GM18519 (cell line): ENCODE results near the gene CTSE.

Source experiments
- ATAC-seq: cut with Tn5 transposase; IDR thresholded peaks from one replicate; pipeline ENCODE4 v1.9.1; 2021; ENCODE audit warnings: mild to moderate bottlenecking, moderate library complexity; ENCODE audit not compliant: unreplicated experiment, low FRiP score

Gene CTSE

DNA sequence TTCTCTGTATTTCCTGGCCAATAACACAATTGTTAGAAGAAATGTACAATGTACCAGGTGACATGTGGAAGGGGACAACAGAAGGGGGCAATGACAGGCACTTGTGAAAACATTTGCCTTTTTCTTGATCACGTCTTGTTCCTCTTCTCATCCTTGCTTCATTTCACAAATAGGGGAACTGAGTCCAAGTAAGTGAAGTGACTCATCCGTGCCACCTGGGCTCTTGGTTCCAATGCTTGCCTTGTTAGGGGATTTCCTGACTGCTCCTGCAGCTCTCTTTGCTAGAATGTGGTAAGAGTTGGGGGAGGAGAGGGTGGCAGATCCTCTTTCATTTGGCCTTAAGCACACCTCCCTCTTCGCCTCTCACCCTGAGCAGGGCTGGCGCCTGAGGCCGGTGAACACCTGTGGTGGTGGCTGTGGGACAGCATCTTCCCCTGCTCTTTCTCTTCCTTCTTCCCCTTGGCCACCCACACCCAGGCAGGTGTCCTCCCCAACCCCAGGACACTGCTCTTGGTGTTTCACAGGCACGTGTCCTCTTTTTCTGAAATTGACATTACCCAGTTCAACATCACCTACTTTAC is 27.1 kb upstream of the CTSE start:
- ATAC-seq: peak; percentile 54

DNA sequence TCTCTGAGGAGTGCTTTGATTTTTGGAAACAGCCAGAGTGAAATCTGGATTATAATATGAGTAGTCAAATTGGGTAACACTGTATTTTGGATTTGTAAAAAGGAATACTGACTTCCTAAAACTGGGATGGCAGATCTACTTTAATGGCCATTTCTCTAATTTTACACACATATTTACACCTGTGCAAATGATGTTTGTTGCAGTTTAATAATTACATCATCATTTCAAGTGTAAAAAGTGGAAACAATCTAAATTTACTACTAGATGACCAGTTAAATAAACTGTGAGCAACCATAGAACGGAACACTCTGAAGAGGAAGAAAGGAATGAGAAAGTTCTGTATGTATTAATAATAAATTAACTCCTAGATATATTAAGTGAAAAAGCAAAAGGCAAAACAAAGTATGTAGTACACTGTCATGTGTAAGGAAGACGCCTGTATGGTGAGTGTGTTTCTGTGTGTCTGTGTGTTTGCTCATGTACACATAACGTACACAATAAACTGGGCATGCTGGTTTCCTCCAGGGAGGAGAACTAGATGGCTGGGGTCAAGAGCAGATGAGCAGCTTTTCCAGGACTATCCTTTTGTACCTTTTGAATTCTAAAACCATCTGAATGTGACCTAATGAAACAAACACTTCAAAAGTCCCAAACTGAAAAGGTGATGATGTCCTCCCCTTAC is 26.4 kb upstream of the CTSE start:
- no peak for ATAC-seq

- peak; percentile 57 for ATAC-seq
Measured at GRCh38 chr1:206049293-206049692, 25.6 kb upstream of the CTSE start.

DNA sequence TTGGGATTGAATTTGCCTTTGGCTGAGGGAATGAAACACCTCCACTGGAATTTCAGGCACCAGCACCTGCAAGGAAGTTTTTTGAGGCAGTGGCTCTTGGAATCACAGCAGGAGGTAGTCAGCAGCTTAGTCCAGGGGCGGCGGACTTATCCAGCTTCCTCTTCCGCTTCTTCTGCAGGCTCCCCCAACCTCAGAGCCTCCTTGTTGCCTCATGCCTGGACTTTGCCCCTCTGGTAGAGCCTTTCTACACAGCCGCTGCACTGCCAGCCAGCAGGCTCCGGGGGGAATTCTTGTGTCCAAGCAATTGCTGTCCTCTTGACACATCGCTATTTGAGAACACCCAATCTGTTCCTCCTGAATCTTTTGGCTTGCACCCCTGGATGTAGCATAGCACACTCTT is 24.9 kb upstream of the CTSE start:
- ATAC-seq: no peak

GRCh38 chr1:206047271-206047670 is 23.6 kb upstream of the CTSE start:
- ATAC-seq: no peak

- ATAC-seq: no peak
Measured at GRCh38 chr1:206041640-206042039, 17.9 kb upstream of the CTSE start.

DNA sequence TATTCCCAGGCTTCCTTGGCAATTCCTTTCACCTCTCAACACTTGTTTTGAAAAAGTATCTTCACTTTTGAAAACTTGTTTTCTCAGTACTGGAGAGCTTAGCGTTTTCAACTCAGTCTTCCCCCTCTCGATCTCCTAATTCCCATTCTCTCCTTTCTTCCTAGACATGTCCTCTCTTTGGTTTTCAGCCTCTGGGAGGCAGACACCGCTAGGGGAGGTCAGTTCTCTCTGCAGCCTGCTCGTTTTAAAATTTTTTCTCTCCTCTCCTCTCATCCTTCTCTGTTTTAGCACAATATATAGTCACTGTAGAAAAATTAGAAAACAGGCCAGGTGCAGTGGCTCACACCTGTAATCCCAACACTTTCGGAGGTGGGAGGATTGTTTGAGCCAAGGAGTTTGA is 16.6 kb upstream of the CTSE start:
- ATAC-seq: no peak

DNA sequence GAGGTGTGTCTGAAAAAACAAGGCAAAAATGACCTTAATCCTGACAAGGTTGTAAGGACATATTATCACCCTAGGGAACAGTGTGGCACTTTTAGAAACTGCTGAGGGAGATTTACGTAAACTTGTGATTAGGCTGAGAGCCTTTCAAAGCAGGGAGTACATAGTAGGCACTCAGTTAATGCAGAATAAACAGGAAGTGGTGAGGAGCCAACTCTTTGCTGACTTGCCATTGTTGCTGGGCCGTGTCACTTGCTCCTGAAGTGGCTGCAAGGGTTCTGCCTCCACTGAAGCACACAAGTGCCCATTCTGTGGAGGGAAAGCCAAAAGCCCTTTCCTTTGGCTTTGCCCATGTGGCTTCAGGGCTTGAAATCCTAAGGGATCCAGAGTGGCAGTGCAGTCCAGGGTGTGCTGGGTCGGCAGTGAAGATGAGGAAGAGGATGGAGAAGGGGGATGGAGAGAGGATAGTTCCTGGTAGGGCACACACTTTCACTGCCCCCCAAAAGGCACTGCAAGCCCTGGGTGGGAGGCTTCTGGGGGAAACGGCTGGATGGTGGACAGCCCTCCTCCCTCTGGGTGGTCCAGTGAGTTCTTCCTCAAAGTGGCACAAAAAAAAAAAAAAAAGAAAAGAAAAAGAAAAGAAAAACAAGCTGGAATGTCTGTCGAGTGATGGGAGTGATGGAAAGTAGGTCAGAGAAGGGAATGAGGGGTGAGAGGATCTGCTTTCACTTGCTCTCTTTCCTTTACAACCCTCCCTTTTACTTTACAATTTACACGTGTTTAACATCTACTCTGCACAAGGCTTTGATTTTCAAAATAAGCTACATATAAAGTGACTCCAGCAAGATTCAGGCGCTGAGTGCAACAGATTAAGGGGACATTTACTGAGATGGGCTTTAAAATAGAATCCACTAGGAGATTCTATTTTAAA is 15.6 kb upstream of the CTSE start:
- no peak for ATAC-seq

DNA sequence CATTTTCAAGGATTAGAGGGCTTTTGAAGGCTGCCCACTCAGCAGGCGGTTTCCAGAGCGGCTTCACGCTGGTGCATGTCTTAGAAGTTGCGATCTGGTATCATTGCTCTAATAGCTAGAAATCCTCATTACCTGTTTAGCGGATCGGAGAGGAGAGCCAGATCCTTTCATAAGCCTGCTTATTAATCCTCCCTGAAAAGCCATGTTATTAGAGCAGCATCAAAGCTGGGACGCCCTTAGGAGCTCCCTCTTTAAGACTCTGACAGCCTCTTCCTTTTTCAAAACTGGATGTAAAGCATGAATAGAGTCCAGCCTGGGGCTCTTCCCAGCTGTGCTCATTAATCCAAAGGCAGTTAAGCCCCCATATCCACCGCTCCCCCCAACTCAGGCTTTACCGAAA is 13.9 kb upstream of the CTSE start:
- ATAC-seq: no peak

DNA sequence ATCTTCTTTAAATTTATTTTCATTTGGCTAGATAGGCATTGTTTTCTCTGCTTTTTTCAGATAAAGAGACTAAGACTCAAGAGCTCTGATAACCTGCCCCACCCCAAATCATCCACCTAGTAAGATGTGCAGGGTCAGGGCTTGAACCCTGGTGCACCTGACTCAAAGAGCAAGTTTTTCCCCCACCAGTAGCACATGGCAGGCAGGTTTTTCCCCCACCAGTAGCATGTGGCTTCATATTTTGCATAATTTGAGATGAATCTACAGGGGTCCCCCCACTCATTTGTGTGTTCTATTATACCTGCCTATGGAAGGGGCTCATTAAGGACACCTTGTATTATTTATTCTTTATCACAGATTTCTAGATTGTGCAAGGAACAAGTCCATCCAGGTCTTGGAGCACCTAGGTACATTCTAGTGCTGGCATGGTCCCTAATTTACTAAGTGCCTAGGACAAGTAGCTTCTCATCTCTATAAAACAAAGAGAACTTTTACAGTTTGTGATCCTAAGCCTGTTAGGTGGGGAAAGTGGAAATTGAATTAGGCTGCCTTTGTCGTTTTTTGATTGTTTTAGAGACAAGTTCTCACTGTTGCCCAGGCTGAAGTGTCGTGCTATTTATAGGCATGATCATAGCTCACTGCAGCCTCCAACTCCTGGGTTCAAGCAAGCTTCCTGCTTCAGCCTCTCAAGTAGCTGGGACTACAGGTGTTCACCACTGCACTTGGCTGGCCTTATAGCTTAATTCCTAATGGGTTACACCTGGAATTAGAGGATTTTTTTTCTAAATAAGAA is 13.2 kb upstream of the CTSE start:
- ATAC-seq: no peak

GRCh38 chr1:206035027-206035426 is 11.3 kb upstream of the CTSE start:
- no peak for ATAC-seq

DNA sequence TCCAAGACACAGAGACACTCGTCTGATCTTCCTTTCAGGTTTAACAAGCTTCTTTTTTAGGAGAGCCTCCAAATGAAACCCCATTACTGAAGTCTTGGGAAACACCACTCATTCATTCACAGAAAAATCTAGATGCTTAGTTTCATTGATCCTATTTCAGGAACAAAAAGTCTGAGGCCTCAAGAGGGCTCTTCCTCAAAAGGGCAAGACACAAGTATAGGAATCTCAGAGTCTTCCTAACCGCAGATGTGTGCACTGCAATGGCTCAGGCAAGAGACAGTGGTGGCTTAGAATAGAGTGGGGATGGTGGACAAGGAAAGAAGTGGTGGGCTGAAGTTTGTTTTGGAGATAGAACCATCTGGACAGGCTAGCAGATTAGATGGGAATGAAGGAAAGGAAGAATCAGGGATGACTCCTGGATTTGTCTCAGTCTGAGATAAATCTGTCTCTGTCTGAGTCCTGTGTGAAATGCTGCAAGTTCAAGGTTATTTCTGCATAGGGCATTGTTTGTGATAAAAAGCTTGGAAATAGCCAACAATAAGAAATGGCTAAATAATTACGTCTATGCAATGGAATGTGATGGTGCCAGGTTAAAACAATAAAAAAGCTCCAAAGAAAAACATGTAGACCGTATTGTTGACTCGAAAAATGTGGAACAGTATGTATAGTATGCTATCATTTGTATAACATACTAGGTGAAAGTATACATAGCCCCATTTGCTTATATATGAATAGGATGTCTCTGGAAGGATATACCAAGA is 8.9 kb upstream of the CTSE start:
- ATAC-seq: no peak

DNA sequence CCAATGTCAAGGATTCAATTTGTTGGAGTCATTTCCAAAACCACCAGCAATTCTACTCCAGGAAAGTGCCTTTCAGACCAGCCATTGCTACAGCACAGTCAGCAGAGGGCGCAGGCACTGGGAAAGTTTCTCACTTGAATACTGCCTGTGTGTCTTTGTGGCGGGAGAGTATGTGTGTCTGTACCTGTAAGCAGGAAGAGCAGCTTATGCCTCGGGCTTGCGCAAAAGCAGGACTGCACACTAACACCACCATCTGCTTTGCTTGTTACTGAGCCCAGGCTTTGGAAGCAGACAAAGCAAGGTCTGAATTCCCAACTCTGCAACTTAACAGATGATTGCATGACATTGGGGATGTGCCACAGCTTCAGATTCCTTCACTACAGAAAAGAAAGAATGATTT is 7.0 kb upstream of the CTSE start:
- ATAC-seq: no peak

- no peak for ATAC-seq
Measured at GRCh38 chr1:206030191-206030590, 6.5 kb upstream of the CTSE start.

DNA sequence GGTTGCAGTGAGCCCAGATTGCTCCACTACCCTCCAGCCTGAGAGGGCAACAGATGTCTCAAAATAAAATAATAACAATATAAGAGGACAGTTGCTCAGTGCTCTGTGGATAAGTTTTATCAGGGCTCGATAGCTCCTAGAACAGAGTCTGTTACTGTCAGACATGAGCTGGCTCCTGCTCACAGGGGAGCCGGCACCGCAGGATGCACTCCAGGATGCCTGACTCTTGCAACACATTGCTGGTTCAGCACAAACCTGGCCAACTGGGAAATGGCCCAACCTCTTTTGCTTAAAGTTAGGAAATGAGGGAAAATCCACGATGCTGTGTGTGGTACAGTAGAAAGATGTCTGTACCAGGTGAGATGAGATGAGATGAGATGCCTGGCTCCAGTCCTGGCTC is 5.8 kb upstream of the CTSE start:
- ATAC-seq: no peak

GRCh38 chr1:206025283-206025820 is 1.7 kb upstream of the CTSE start:
- ATAC-seq: no peak

DNA sequence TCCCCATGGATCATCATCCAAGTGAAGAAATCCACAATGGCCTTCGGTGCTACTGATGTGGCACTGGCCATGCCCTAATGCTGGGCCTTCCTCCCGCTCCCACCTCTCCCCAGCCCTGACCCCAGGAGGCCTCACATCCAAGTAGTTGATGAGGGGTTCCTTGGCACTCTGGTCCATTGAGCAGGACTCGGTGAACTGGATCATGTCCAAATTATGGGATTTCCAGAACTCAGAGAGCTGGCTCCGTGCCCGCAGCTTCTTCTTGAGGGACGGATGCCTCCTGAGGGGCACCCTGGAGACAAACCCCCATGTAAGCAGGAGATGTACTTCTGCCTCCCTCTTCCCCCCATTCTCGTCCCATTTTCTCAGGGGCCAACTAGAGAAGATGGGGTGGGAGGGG is 929 bp downstream of the CTSE start:
- ATAC-seq: no peak

DNA sequence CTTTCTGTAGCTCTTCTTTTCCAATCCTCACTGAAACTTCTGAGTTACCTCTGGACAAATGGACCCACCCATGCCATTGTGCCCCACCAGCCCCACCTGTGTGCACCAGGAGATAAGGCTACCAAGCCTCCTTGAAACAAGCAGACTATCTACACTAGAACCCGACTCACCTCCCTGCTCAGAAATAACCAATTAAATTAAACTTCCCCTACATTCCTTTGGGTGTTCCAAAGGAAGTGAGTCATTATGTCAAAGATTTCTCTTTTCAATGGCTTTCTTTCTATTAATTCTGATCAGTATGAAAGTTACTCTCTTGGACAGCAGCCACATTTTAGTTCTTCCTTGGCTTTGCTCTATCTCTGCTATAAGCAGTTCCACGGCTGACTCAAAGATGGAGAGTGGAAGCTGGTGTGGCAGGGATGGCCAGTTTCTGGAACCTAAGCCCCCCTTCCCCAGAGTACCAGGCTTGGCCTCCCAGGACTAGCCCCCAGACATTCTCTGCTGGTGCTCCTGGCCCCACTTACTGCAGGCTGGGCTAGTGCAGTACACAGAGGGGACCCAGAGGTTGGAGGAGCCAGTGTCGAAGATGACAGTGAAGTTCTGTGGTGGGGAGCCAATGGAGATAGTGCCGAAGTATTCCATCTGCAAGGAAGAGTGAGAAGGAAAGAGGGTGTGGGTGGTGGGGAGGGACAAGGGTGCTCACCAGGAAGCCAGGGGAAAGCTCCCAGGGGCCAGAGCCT is 1.9 kb downstream of the CTSE start:
- no peak for ATAC-seq

- ATAC-seq: no peak
Measured at GRCh38 chr1:206021008-206021625, 2.6 kb downstream of the CTSE start.
